ENCODE data around the gene UTS2B.

DNA sequence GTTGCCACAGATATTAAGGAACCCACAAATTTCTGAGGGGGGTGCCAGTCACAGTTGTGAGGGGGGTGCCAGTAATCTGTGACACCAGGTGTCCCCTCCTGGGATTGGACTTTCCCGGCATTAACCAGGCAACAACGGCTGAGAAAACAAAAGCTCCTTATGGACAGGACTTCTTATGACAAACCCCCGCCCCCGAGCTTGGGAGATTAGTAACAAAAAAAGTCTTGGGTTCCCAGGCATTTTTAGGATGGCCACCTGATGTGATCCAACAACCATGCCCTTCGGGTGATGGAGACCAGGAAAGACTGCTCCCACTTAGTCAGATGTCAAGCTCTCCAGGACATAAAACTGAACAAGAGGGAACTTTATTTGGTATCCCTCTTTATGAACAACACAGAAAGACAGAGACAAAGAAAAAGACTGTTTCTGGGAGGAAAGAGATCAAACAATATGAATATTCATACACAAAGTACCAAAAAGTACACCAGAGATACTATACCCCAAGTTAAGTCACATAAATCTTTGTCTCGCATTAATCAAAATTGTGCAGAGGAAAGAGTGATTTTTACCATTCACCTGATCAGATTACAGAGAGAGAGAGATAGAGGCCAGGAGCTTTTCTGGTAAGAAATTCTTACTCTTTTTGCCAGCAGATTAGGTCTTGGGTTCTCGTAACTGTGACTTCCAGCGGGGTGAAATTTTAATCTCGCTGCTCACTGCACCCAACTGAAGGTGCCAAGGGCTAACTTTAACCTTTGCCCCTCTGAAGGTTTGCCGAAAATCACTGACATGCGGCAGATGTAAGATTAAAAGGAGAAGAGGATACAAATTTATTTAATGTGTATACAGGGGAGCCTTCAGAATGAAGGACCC, 69.7 kb downstream of the UTS2B start:
- no peak for TF ChIP-seq FOXJ3 (CRISPR knock-in tag; IDR thresholded peaks at IDR 0.05)
- TF ChIP-seq POLR2AphosphoS5 (IDR thresholded peaks at IDR 0.05; ENCODE audit: low read depth, low read length), result no peak
- TF ChIP-seq RXRA (IDR thresholded peaks at IDR 0.05; ENCODE audit: borderline replicate concordance, low read depth), result no peak
- TF ChIP-seq, protein P1, sequence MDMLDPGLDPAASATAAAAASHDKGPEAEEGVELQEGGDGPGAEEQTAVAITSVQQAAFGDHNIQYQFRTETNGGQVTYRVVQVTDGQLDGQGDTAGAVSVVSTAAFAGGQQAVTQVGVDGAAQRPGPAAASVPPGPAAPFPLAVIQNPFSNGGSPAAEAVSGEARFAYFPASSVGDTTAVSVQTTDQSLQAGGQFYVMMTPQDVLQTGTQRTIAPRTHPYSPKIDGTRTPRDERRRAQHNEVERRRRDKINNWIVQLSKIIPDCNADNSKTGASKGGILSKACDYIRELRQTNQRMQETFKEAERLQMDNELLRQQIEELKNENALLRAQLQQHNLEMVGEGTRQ (IDR thresholded peaks at IDR 0.05; ENCODE audit: borderline replicate concordance, low read depth, low read length), result no peak
- no peak for TF ChIP-seq ELF1 (IDR thresholded peaks at IDR 0.05)
- no peak for TF ChIP-seq ZBTB33 (IDR thresholded peaks at IDR 0.05; ENCODE audit: borderline replicate concordance, low read depth)
- TF ChIP-seq, protein P2, sequence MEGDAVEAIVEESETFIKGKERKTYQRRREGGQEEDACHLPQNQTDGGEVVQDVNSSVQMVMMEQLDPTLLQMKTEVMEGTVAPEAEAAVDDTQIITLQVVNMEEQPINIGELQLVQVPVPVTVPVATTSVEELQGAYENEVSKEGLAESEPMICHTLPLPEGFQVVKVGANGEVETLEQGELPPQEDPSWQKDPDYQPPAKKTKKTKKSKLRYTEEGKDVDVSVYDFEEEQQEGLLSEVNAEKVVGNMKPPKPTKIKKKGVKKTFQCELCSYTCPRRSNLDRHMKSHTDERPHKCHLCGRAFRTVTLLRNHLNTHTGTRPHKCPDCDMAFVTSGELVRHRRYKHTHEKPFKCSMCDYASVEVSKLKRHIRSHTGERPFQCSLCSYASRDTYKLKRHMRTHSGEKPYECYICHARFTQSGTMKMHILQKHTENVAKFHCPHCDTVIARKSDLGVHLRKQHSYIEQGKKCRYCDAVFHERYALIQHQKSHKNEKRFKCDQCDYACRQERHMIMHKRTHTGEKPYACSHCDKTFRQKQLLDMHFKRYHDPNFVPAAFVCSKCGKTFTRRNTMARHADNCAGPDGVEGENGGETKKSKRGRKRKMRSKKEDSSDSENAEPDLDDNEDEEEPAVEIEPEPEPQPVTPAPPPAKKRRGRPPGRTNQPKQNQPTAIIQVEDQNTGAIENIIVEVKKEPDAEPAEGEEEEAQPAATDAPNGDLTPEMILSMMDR (IDR thresholded peaks at IDR 0.05), result no peak
- no peak for TF ChIP-seq CHD2 (IDR thresholded peaks at IDR 0.05; ENCODE audit: low read length, partially characterized antibody)
- no peak for TF ChIP-seq RAD21 (IDR thresholded peaks at IDR 0.05; ENCODE audit: low read length)
- TF ChIP-seq TEAD4 (IDR thresholded peaks at IDR 0.05; ENCODE audit: borderline replicate concordance, insufficient read depth), result no peak
- no peak for TF ChIP-seq TAF1 (IDR thresholded peaks at IDR 0.05; ENCODE audit: borderline replicate concordance, low read depth, low read length)
